ENCODE data around the gene MPPE1.
"Not testable (repeated sequence)": the region's sequence is repeated elsewhere in the genome, so short reads cannot be mapped to it uniquely, and the experiment has no call there.

Gene MPPE1

DNA sequence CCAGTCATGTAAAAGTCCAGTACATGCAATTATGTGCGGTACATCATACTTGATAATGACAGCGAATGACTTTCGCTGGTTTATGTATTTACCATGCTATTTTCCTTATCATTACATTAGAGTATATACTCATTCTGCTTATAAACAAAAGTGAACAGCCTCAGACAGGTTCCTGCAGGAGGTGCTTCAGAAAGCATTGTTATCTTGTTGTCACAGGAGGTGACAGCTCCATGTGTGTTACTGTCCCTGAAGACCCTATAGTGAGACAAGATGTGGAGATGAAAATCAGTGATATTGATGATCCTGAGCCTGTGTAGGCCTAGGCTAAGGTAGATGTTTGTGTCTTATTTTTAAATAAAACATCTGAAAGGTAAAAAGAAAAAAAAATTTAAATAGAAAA, 15.3 kb upstream of the MPPE1 start:
- DNase-seq, result no peak

GRCh38 chr18:11919522-11919921, 11.4 kb upstream of the MPPE1 start:
- not testable (repeated sequence) for DNase-seq

DNA sequence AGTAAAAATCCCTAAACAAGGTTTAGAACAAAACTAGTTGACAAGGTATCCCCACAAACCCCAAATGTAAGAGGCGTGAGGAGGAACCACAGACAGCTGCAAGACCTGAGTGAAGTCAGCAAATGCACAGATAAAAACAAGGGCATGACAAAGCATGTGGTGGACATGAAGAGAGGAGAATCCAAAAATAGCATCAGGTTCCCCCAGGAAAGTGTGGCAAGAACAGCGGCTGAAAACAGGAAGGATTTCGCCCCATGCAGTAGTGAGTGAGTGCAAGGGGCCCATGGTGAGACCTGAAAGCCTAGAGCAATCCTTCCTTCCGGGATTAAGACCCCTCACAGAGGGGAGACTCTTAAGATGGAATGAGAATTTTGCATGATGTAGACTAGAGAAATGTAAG, 8.8 kb upstream of the MPPE1 start:
- not testable (repeated sequence) for DNase-seq

- no peak for DNase-seq
Observed at GRCh38 chr18:11909591-11910026, 1.5 kb upstream of the MPPE1 start.

DNA sequence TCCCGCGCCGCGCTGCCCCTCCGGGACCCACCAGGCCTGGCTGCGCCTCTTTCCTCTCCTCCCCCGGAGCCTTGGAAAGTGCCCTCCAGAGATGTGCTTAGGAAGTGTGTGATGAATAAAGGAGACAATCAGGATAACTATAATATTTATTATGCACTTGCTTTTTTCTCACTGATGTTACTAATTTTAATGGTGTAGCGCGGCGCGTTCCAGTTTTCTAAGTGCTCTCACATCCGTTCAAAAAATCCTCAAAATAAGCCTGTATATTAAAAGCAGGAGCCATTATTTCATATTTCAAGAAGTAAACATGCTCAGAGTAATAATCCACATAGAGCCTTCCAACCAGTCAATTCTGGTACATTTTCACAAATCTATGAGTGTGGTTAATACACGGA, 941 bp upstream of the MPPE1 start:
- no peak for DNase-seq

- DNase-seq, result no peak
Observed at GRCh38 chr18:11906926-11907874, 917 bp downstream of the MPPE1 start.

- no peak for DNase-seq
Observed at GRCh38 chr18:11906176-11906575, 1.9 kb downstream of the MPPE1 start.

GRCh38 chr18:11905613-11906012, 2.5 kb downstream of the MPPE1 start:
- no peak for DNase-seq

DNA sequence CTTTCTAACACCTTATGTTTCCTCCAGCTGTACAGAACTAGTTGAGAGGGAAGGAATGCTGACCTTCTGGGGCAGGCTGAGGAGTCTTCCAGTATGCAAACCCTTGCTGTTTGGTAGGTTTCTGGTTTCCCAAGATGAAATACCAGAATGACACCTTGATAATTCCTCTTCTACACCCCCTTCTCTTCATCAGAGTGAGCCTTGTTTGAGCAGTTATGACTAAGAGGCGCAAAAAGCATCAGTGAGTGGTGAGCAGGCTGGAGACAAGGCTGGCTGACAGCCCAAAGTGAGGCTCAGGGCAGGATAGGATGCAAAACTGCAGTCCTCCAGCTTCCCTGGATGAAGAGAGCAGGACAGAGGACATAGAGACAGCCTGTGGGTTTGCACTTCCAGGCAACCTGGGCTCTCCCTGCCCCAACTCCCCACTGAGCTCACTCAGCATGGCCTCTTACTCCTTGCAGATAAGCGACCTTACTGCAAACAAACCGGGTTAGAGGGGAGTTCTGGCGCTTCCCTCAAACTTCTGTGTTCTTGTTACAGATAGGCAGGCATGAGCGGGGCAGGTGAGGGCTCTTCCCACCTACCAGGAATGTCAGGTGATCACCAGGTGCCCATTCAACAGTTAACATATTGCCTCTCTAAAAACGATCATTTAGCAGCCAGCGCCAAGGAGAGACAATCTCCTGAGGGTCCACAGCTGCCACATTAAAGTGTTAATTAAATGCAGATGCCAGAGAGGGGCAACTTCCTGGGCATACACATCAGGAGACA, 5.4 kb downstream of the MPPE1 start:
- no peak for DNase-seq

- DNase-seq, result no peak
Observed at GRCh38 chr18:11901826-11902438, 6.2 kb downstream of the MPPE1 start.

GRCh38 chr18:11899063-11899462, 9.1 kb downstream of the MPPE1 start:
- DNase-seq, result no peak

GRCh38 chr18:11897781-11898180, 10.3 kb downstream of the MPPE1 start:
- no peak for DNase-seq

- DNase-seq, result not testable (repeated sequence)
Observed at GRCh38 chr18:11892438-11892837, 15.7 kb downstream of the MPPE1 start.

GRCh38 chr18:11891737-11892136, 16.4 kb downstream of the MPPE1 start:
- DNase-seq, result no peak

GRCh38 chr18:11889284-11889683, 18.8 kb downstream of the MPPE1 start:
- no peak for DNase-seq

GRCh38 chr18:11888726-11889125, 19.4 kb downstream of the MPPE1 start:
- DNase-seq, result no peak

GRCh38 chr18:11887328-11888128, 20.6 kb downstream of the MPPE1 start:
- no peak for DNase-seq

GRCh38 chr18:11886577-11887110, 21.5 kb downstream of the MPPE1 start:
- DNase-seq, result no peak

DNA sequence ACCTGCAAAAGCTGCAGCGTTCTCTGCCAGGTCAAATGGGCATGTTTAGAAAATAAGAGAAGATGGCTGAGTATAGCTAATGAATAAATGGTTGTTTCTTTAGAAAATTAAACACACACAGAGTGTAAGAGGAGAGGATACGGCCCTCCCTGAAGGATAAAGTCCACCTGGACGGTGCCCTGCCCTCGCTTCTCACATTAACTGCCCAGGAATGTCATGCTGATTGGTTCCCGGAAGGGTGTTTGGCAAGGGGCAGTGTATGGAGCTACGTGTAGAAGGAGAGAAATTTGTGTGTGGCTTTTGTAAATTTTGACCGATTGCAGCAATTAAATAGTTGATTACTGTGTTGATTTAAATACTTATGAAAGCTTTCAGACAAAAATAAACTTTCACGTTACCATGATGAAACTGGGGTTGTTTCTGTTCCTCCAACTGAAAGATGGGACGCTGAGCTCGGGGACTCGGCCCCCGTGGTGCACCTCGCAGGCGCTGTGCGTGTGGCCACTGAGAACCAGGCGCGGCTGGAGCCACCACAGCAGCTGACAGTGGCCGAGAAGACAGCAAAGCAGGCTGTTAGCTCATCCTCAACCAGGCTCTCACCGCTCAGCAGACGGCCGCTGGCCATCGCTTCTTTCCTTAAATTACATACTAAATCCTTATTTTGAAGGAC, 22.7 kb downstream of the MPPE1 start:
- DNase-seq, result no peak

DNA sequence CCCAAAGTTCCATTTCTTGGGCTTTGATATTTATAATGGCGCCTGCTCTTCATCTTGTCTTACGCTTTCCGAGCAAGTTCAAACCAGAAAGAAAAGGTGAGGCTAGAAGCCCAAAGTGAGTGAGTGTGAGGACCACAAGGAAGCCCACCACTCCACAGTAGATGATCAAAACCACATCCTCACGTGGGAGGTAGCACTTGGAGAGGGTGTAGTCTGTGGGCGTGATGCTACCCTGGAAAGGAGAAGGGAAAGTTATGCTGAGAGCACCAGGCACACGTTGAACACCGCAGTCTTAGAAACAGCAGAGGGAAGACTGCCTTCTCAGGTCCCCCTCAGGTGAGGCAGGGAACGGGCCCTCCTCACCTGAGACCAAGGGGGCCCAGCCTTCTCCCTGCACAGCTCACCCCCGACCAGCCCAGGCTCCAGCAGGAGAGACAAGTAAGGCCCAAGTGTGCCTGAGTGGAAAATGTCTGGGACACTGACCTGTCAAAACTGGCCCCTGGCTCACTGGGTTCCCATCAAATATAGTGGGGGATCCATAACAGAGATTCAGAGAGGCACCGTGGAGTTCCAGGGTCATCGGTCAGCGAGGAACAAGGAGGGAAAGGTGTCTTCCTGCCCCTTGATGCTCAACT, 23.6 kb downstream of the MPPE1 start:
- no peak for DNase-seq

DNA sequence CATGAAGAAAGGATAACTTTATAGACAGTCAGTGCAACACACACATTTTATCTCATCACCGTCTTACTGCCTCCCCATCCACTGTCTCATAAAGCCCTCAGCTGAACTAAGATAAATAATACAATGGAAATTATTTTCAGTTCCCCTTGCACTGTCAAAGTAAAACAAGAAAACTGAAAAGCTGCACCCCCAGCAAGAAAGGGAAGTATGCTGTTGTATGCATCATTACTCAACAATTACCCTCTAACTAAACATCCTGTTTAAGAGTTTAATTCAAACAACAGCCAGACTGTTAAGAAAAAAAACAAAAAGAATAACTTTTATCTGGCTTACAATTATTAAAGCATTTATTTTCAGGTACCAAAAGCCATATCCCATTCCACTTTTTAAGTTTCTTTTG, 25.0 kb downstream of the MPPE1 start:
- no peak for DNase-seq
